HTERT RPE-1 (cell line): ENCODE measurements around the gene CFAP54.
"Not testable (repeated sequence)": the region's sequence is repeated elsewhere in the genome, so short reads cannot be mapped to it uniquely, and the experiment has no call there.

ENCODE experiments used
- in situ Hi-C: fragments of 300-500 bp; cut with MboI; formaldehyde crosslinking; loops from 4 replicates; pipeline ENCODE4 v1.14.3; 2020; ENCODE audit warnings: low sequenced_read_pairs

Gene CFAP54

GRCh38 chr12:96514328-96514727 lies 25.0 kb downstream of the CFAP54 start:
- in situ Hi-C loops = no loop called here

GRCh38 chr12:96516472-96517430 lies 27.4 kb downstream of the CFAP54 start:
- in situ Hi-C loops = no loop called here

GRCh38 chr12:96520767-96521166 lies 31.4 kb downstream of the CFAP54 start:
- in situ Hi-C loops = no loop called here

GRCh38 chr12:96521895-96522682 lies 32.7 kb downstream of the CFAP54 start:
- in situ Hi-C loops = no loop called here

- in situ Hi-C loops = no loop called here
Measured at GRCh38 chr12:96522690-96523089, 33.3 kb downstream of the CFAP54 start.

- in situ Hi-C loops = no loop called here
Measured at GRCh38 chr12:96526110-96526509, 36.7 kb downstream of the CFAP54 start.

- in situ Hi-C loops = no loop called here
Measured at GRCh38 chr12:96529912-96530311, 40.5 kb downstream of the CFAP54 start.

- in situ Hi-C loops = no loop called here
Measured at GRCh38 chr12:96534339-96534738, 45.0 kb downstream of the CFAP54 start.

- in situ Hi-C loops = no loop called here
Measured at GRCh38 chr12:96548384-96548783, 59.0 kb downstream of the CFAP54 start.

- in situ Hi-C loops = no loop called here
Measured at GRCh38 chr12:96549341-96549740, 60.0 kb downstream of the CFAP54 start.

GRCh38 chr12:96570579-96570978 lies 81.2 kb downstream of the CFAP54 start:
- in situ Hi-C loops = no loop called here

- in situ Hi-C loops = no loop called here
Measured at GRCh38 chr12:96571101-96571862, 81.9 kb downstream of the CFAP54 start.

- in situ Hi-C loops = no loop called here
Measured at GRCh38 chr12:96578526-96579125, 89.2 kb downstream of the CFAP54 start.

- in situ Hi-C loops = no loop called here
Measured at GRCh38 chr12:96585977-96586376, 96.6 kb downstream of the CFAP54 start.

- in situ Hi-C loops = no loop called here
Measured at GRCh38 chr12:96587691-96588090, 98.3 kb downstream of the CFAP54 start.

- in situ Hi-C loops = no loop called here
Measured at GRCh38 chr12:96590970-96591369, 101.6 kb downstream of the CFAP54 start.

GRCh38 chr12:96604374-96604773 lies 115.0 kb downstream of the CFAP54 start:
- in situ Hi-C loops = not testable (repeated sequence)

GRCh38 chr12:96605684-96606083 lies 116.3 kb downstream of the CFAP54 start:
- in situ Hi-C loops = no loop called here

GRCh38 chr12:96606134-96606533 lies 116.8 kb downstream of the CFAP54 start:
- in situ Hi-C loops = no loop called here

- in situ Hi-C loops = no loop called here
Measured at GRCh38 chr12:96606644-96607043, 117.3 kb downstream of the CFAP54 start.

- in situ Hi-C loops = no loop called here
Measured at GRCh38 chr12:96617178-96617577, 127.8 kb downstream of the CFAP54 start.
